Measurements from ENCODE around the gene SMCHD1.
"Not testable (repeated sequence)": the region's sequence is repeated elsewhere in the genome, so short reads cannot be mapped to it uniquely, and the experiment has no call there.

Gene SMCHD1

DNA sequence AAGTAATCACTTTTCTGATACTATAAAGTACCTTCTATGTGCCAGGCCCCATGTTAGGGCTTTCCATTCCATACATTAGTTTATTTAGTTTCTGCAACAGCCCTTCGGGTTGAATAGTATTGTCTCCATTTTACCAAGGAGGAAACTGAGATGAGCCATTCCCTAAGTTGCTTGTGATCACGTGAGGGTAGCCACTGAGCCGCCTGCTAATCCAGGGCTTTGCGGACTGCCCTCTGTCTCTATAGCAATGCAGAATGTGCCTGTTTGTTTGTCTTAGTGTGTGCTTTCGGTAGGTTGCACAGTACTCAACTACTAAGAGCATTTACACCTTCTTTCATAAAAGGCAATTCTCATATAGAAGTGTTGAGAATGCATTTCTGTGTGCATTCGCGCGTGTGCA is 196.2 kb downstream of the SMCHD1 start:
- DNase-seq, result no peak

DNA sequence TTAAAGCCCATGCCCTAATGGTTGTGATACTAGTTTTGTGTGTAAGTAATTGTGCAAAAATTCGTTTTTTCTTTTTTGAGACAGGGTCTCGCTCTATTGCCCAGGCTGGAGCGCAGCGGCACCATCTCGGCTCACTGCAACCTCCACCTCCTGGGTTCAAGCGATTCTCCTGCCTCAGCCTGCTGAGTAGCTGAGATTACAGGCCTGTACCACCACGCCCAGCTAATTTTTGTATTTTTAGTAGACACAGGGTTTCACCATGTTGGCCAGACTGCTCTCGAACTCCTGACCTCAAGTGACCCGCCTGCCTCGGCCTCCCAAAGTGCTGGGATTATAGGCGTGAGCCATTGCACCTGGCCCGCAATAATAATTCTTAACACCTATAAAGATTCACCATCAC is 196.9 kb downstream of the SMCHD1 start:
- not testable (repeated sequence) for DNase-seq

DNA sequence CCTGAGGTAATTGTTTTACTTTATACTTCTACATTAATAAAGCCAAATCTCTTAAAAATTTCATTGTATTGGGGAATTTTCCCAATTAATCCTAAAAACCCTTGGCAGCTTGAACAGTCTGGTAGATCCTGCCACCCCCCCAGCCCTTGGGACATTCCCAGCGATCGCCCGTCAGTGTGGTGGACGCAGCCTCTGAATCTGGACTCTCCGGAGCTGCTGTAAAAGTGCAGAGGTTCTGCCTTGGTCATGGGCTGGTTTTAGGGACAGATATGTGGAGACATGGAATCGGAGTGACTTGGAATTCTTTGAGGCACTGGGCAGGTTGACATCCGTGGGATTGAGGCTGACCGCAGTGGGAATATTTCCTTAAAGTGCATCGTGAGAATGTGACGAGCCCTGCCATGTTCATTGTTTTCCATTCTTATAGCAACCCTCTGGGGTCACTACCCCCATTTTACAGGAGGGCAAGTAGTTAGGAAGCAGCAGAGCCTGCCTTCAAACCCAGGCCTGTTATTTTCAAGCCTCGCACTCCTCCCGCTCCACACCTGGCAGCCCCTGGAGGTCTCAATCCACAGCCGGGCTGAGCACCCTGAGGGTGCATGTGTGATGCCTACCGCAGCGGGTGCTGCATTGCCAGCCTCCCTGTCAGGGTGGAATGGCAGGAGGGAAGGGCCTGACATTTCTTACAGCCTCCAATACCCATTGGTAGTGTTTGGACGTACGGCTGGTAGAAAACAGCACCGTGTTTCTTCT is 197.8 kb downstream of the SMCHD1 start:
- no peak for DNase-seq

DNA sequence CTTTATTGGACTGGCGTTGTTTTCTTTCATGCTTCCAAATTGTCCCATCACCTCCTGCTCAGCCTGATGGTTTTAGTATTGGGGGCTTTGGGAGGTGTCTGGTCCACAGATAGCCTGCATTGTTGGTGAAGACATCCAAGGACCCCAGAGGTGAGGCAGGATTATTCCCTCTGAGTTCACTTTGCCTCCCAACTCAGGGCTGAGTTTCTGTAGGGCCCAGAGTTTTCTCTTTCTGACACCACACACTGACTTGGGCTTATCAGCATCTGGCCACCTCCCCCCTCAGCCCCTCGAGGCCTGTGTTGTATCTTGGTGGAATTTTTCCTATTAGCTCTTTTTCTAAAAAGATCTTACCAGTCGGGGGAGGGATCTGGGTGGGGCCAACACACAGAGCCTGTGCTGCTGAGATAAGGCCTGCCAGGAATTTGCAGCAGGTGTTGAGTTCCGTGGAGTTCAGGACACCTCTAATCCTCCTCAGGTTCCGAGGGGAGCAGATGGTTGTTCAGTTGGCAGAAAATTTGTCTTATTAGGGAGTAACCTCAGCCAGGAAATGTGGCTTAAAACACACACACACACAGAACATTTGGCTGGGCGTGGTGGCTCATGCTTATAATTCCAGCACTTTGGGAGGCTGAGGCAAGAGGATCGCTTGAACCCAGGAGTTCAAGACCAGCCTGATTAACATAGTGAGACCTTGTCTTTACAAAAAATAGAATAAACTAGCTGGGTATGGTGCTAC is 198.6 kb downstream of the SMCHD1 start:
- no peak for DNase-seq
